ENCODE data around the gene RAD51B.

- TF ChIP-seq CTCF (conservative IDR thresholded peaks at IDR 0.05; ENCODE audit: low read depth, low read length) (no peak), EZH2 (IDR thresholded peaks at IDR 0.05; ENCODE audit: low read length, unreplicated experiment) (no peak), EZH2phosphoT487 (IDR thresholded peaks at IDR 0.05; ENCODE audit: borderline replicate concordance, low read length) (no peak)
These were observed 413.7 kb downstream of the RAD51B start for GRCh38 chr14:68233101-68233784.

Data from PC-3 (cell line).